A549 (cell line): ENCODE results near the gene TBC1D10B. TPM values are rescaled to one million over a fixed set of nuclear protein-coding genes. Genes with fewer than 3 reads are reported as not detected.

Experiments
- ATAC-seq, 2 experiments: fragments of 200-7000 bp in 1 of 2; fragments of >200 bp in 1 of 2; cut with Nextera tagmentation in 1 of 2; cut with Tn5 transposase in 1 of 2; 3 replicates each; pipeline versions ENCODE4 v1.8.0 to v1.9.1; 2018 to 2020; ENCODE audit warnings: mild to moderate bottlenecking in 1 of 2, moderate library complexity in 1 of 2
- CTCF ChIA-PET: fragments of 300-600 bp; sonication (Branson Sonifier 250); formaldehyde crosslinking; extraction: SDS; loops from one replicate; lab custom pipeline; 2021; ENCODE audit warnings: antibody characterized with exemption, inconsistent platforms; lab: Yijun Ruan, JAX
- POLR2A ChIA-PET: fragments of 350-600 bp; formaldehyde crosslinking; extraction: SDS; loops from one replicate; lab custom pipeline; 2021; ENCODE audit warnings: antibody characterized with exemption, inconsistent platforms; lab: Yijun Ruan, JAX
- DNase-seq, 2 experiments: peaks; one replicate each; pipeline versions ENCODE4 v3.0.0 to v3.0.0-alpha.2; 2011 to 2016; ENCODE audit warnings: low read depth in 1 of 2, low spot score in 1 of 2
- FAIRE-seq: peaks from 2 replicates; lab custom pipeline; 2011; peaks lifted over from hg19 to GRCh38; lab: Jason Lieb, UNC
- H3K27ac ChIP-seq, 2 experiments: fragments of >200 bp; sonication (Bioruptor Twin); formaldehyde crosslinking; 3 replicates each; pipeline ENCODE4 v1.5.1; 2016 to 2017
- H3K4me1 ChIP-seq: fragments of >200 bp; sonication (Bioruptor Twin); formaldehyde crosslinking; 3 replicates; pipeline ENCODE4 v1.6.1; 2016
- H3K4me2 ChIP-seq: fragments of >200 bp; sonication (Bioruptor Twin); formaldehyde crosslinking; 3 replicates; pipeline ENCODE4 v1.6.1; 2016
- H3K4me3 ChIP-seq: fragments of >200 bp; sonication (Bioruptor Twin); formaldehyde crosslinking; 3 replicates; pipeline ENCODE4 v1.5.1; 2016
- H3K9me3 ChIP-seq: fragments of >200 bp; sonication (Bioruptor Twin); formaldehyde crosslinking; 3 replicates; pipeline ENCODE4 v1.6.1; 2016
- BCL3 ChIP-seq: fragments of >200 bp; sonication (Bioruptor Twin); formaldehyde crosslinking; IDR thresholded peaks from 3 replicates; pipeline ENCODE4 v1.6.1; 2016
- BHLHE40 ChIP-seq: IDR thresholded peaks from 2 replicates; pipeline ENCODE4 v1.6.1; 2012; ENCODE audit warnings: low read depth, low read length, inconsistent platforms
- CBX2 ChIP-seq: fragments of 200-600 bp; sonication (generic); IDR thresholded peaks from 2 replicates; pipeline ENCODE4 v1.6.1; 2016; ENCODE audit warnings: low read depth, mild to moderate bottlenecking, borderline replicate concordance
- CBX8 ChIP-seq: fragments of 200-600 bp; sonication (generic); IDR thresholded peaks from 2 replicates; pipeline ENCODE4 v1.6.1; 2016
- CEBPB ChIP-seq, 2 experiments: fragments of >200 bp in 1 of 2; sonication (Bioruptor Twin) in 1 of 2; formaldehyde crosslinking in 1 of 2; IDR thresholded peaks; 2 replicates each; pipeline ENCODE4 v1.6.1; 2012 to 2016
- E2F6 ChIP-seq: IDR thresholded peaks from 2 replicates; pipeline ENCODE4 v1.6.1; 2012; ENCODE audit warnings: low read depth, borderline replicate concordance
- EHMT2 ChIP-seq: fragments of 200-600 bp; sonication (generic); IDR thresholded peaks from 2 replicates; pipeline ENCODE4 v1.6.1; 2016; ENCODE audit warnings: antibody characterized with exemption, low read depth, mild to moderate bottlenecking, moderate library complexity
- FOSB ChIP-seq: fragments of 250-450 bp; sonication (Bioruptor Pico); IDR thresholded peaks from 2 replicates; pipeline ENCODE4 v1.5.0; 2020; ENCODE audit warnings: mild to moderate bottlenecking, moderate library complexity
- FOSL2 ChIP-seq, 2 experiments: fragments of 450-650 bp in 1 of 2; fragments of >200 bp in 1 of 2; sonication (Bioruptor Twin) in 1 of 2; formaldehyde crosslinking; IDR thresholded peaks; 2 replicates each; pipeline versions ENCODE4 v1.5.0 to v1.6.1; 2016 to 2020; ENCODE audit warnings: mild to moderate bottlenecking in 1 of 2, moderate library complexity in 1 of 2
- FOXS1 ChIP-seq: fragments of 250-450 bp; sonication (Bioruptor Pico); IDR thresholded peaks from 2 replicates; pipeline ENCODE4 v1.5.0; 2020; ENCODE audit warnings: mild to moderate bottlenecking, moderate library complexity
- GATA3 ChIP-seq: IDR thresholded peaks from 2 replicates; pipeline ENCODE4 v1.6.1; 2012; ENCODE audit warnings: borderline replicate concordance
- HDAC2 ChIP-seq: fragments of 200-600 bp; sonication (generic); IDR thresholded peaks from 2 replicates; pipeline ENCODE4 v1.6.1; 2016
- HEYL ChIP-seq: fragments of 250-450 bp; sonication (Bioruptor Pico); IDR thresholded peaks from 2 replicates; pipeline ENCODE4 v1.8.0; 2021; ENCODE audit warnings: mild to moderate bottlenecking, moderate library complexity
- HMGXB4 ChIP-seq: fragments of 250-450 bp; sonication (Bioruptor Pico); IDR thresholded peaks from 2 replicates; pipeline ENCODE4 v1.5.0; 2021; ENCODE audit warnings: mild to moderate bottlenecking, moderate library complexity, borderline replicate concordance
- HOXB13 ChIP-seq: fragments of 250-450 bp; sonication (Bioruptor Pico); IDR thresholded peaks from 2 replicates; pipeline ENCODE4 v1.5.0; 2020; ENCODE audit warnings: low read depth, mild to moderate bottlenecking, moderate library complexity
- HOXB5 ChIP-seq: fragments of 250-450 bp; sonication (Bioruptor Pico); IDR thresholded peaks from 2 replicates; pipeline ENCODE4 v1.5.0; 2020; ENCODE audit warnings: mild to moderate bottlenecking, moderate library complexity
- KDM1A ChIP-seq: fragments of 200-600 bp; sonication (generic); IDR thresholded peaks from 2 replicates; pipeline ENCODE4 v1.6.1; 2016; ENCODE audit warnings: low read depth, mild to moderate bottlenecking
- MAFK ChIP-seq: fragments of 450-650 bp; IDR thresholded peaks from 2 replicates; pipeline ENCODE4 v1.6.1; 2014; ENCODE audit not compliant: partially characterized antibody
- MYC ChIP-seq: IDR thresholded peaks from 2 replicates; pipeline ENCODE4 v1.6.1; 2012; ENCODE audit warnings: mild to moderate bottlenecking, inconsistent platforms, low read length, improper control_type of control experiment, borderline replicate concordance
- NFE2L2 ChIP-seq: fragments of 150-350 bp; conservative IDR thresholded peaks from 2 replicates; pipeline ENCODE4 v1.6.1; 2014; ENCODE audit warnings: low read length
- PBX3 ChIP-seq: IDR thresholded peaks from 2 replicates; pipeline ENCODE4 v1.6.1; 2012
- POLR2AphosphoS2 ChIP-seq: conservative IDR thresholded peaks from 2 replicates; pipeline ENCODE4 v1.6.1; 2012; ENCODE audit warnings: low read length, improper control_type of control experiment, inconsistent platforms
- RARB ChIP-seq: fragments of 250-450 bp; sonication (Bioruptor Pico); IDR thresholded peaks from 2 replicates; pipeline ENCODE4 v1.8.0; 2021; ENCODE audit warnings: mild to moderate bottlenecking, moderate library complexity
- RCOR1 ChIP-seq: fragments of 150-350 bp; IDR thresholded peaks from 2 replicates; pipeline ENCODE4 v1.6.1; 2014; ENCODE audit warnings: antibody characterized with exemption, low read length, low read depth
- TP53 ChIP-seq: fragments of 250-450 bp; sonication (Bioruptor Pico); IDR thresholded peaks from 2 replicates; pipeline ENCODE4 v1.5.0; 2021; ENCODE audit warnings: mild to moderate bottlenecking, moderate library complexity
- ZFP36 ChIP-seq: fragments of 450-650 bp; IDR thresholded peaks from 2 replicates; pipeline ENCODE4 v1.6.1; 2014; ENCODE audit warnings: borderline replicate concordance; ENCODE audit not compliant: partially characterized antibody
- ZSCAN20 ChIP-seq: fragments of 250-450 bp; sonication (Bioruptor Pico); IDR thresholded peaks from 2 replicates; pipeline ENCODE4 v1.8.0; 2022; ENCODE audit warnings: mild to moderate bottlenecking, moderate library complexity
- WGBS: methylation state at CpG from one replicate; pipeline ENCODE4 v1.1.6; 2017; ENCODE audit errors: missing lambda C conversion rate; 5-methylcytosine and 5-hydroxymethylcytosine counted together
- polyA plus RNA-seq, 4 experiments: library from polyadenylated mRNA; depleted of rRNA in 3 of 4; stranded (reverse); fragments of >200 nt; fragmentation: RNase III in 1 of 4; extraction: RNeasy Plus Mini Kit Qiagen cat#74134 plus additional on column Dnase treatment in 1 of 4; gene quantifications; 2 replicates in 3 of 4; 3 replicates in 1 of 4; pipeline ENCODE4 v1.2.3, GENCODE V29; 2011 to 2017
- TF ChIP-seq, protein P1 (sequence below): fragments of 150-350 bp; IDR thresholded peaks from 2 replicates; pipeline ENCODE4 v1.6.1; 2014; ENCODE audit warnings: low read depth, mild to moderate bottlenecking, low read length

Gene TBC1D10B
- polyA plus RNA-seq, 2 of the 4 experiments (the other 2 are of a cell fraction): 10.9 to 23.2 TPM

GRCh38 chr16:30416624-30417528 lies 46.6 kb upstream of the TBC1D10B start:
- WGBS: 69% methylated on average over 18 of the region's 18 CpGs
- Histone ChIP-seq H3K9me3 (no peaks in the 10 kb centered on the region), H3K4me3 (peak overlapping the region; percentile 66), H3K4me1 (peaks cover 21% of the 10 kb centered on the region; the same call in 2 of the 3 replicates), H3K27ac (peak overlapping the region; percentile 89 to 91), H3K4me2 (peak overlapping the region; percentile 85)
- TF ChIP-seq E2F6: no peak
- TF ChIP-seq HEYL (CRISPR knock-in tag): no peak
- TF ChIP-seq FOXS1 (CRISPR knock-in tag): no peak
- no peak for TF ChIP-seq MYC
- TF ChIP-seq RCOR1: no peak
- TF ChIP-seq FOSB (CRISPR knock-in tag): no peak
- no peak for TF ChIP-seq BHLHE40
- no peak for TF ChIP-seq CBX2
- no peak for TF ChIP-seq HOXB5 (CRISPR knock-in tag)
- no peak for TF ChIP-seq FOSL2 (IDR thresholded peaks at IDR 0.05)
- TF ChIP-seq FOSL2 (CRISPR knock-in tag; IDR thresholded peaks at IDR 0.05): no peak
- TF ChIP-seq CEBPB (IDR thresholded peaks at IDR 0.05): no peak
- no peak for TF ChIP-seq POLR2AphosphoS2
- TF ChIP-seq HDAC2: no peak
- no peak for TF ChIP-seq PBX3
- TF ChIP-seq, protein P1, sequence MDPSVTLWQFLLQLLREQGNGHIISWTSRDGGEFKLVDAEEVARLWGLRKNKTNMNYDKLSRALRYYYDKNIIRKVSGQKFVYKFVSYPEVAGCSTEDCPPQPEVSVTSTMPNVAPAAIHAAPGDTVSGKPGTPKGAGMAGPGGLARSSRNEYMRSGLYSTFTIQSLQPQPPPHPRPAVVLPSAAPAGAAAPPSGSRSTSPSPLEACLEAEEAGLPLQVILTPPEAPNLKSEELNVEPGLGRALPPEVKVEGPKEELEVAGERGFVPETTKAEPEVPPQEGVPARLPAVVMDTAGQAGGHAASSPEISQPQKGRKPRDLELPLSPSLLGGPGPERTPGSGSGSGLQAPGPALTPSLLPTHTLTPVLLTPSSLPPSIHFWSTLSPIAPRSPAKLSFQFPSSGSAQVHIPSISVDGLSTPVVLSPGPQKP: no peak
- no peak for TF ChIP-seq TP53
- TF ChIP-seq CBX8: no peak
- peak in 1 of 2 experiments; percentile 30; a peak in 2 of 6 replicates for ATAC-seq
- CTCF ChIA-PET: interaction anchor here (0.9 to 5.3 kb wide), 8 partner anchors 7 to 33 kb away, joined by 3 to 68 read pairs (median 9); partner anchors contain the start of genes DCTPP1, ZNF48 and ZNF771
- POLR2A ChIA-PET: interaction anchor here (0.6 to 1.9 kb wide), 15 partner anchors 7 to 627 kb away, joined by 3 to 23 read pairs (median 4); partner anchors contain the start of genes ALDOA, CD2BP2, DCTPP1 and TBX6
- DNase-seq: no peak
- no peak for FAIRE-seq

DNA sequence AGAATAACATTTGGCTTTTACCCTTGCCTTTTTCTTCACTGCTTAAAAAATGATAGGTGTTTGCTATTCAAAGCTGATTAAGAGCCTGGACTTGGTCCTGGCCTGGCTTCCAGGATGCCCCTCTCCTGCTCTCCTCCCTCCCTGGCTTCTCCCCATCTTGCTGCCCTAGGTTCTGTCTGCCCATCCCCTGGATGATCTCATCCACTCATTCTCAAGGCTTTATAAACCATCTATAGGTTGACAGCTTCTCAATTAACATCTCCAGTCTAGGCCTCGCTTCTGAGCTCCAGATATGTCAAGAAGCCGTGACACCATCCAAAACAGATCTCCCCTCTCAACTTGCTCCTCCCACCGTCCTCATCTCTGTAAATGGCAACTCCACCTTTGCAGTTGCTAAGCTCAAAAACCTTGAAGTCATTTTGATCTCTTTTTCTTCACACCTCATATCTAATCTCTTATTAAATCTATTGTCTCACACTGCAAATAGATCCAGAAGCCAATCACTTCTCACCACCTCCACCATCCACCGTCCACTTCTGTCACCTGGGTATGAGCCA lies 45.8 kb upstream of the TBC1D10B start:
- TF ChIP-seq HMGXB4 (CRISPR knock-in tag): no peak
- no peak for TF ChIP-seq ZSCAN20 (CRISPR knock-in tag)
- TF ChIP-seq NFE2L2: no peak
- TF ChIP-seq ZFP36: no peak
- TF ChIP-seq BHLHE40: no peak
- no peak for TF ChIP-seq EHMT2
- no peak for TF ChIP-seq HOXB5 (CRISPR knock-in tag)
- TF ChIP-seq FOSB (CRISPR knock-in tag): no peak
- no peak for TF ChIP-seq RARB
- no peak for TF ChIP-seq KDM1A
- TF ChIP-seq BCL3: no peak
- no peak for TF ChIP-seq GATA3
- no peak for TF ChIP-seq HOXB13 (CRISPR knock-in tag)
- no peak for TF ChIP-seq FOXS1 (CRISPR knock-in tag)
- no peak for TF ChIP-seq MAFK
- TF ChIP-seq, all 56 proteins: peak for 0
- Histone ChIP-seq H3K9me3 (no peaks in the 10 kb centered on the region), H3K4me1 (peaks cover 21% of the 10 kb centered on the region; the same call in 2 of the 3 replicates), H3K4me3 (no peak overlapping the region), H3K27ac (no peak overlapping the region), H3K4me2 (no peak overlapping the region)
- ATAC-seq (no peak), DNase-seq (no peak), FAIRE-seq (no peak)
- ChIA-PET CTCF (interaction anchor here (1.1 to 2.2 kb wide), 3 partner anchors 14 to 26 kb away, joined by 3 to 10 read pairs (median 10); partner anchors contain the start of genes DCTPP1 and ZNF48), POLR2A (interaction anchor here (1.1 kb wide), 1 partner anchor 9 kb away, joined by 3 read pairs; the partner anchor contains the start of gene ZNF771)
- 92% methylated on average over 4 of the region's 4 CpGs for WGBS
